ENCODE results near the gene IFITM1.
"Not testable (repeated sequence)": the region's sequence is repeated elsewhere in the genome, so short reads cannot be mapped to it uniquely, and the experiment has no call there.

IFITM1 gene

GRCh38 chr11:337711-338110 lies 23.9 kb downstream of the IFITM1 start:
- peaks cover 9% of the 10 kb centered on the region for H3K27me3 ChIP-seq (ENCODE audit: control insufficient read depth, insufficient read depth, low read length)

GRCh38 chr11:339963-340362 lies 26.1 kb downstream of the IFITM1 start:
- no peak overlapping the region for H3K4me2 ChIP-seq (ENCODE audit: low read length)
- H3K9me3 ChIP-seq (replicated peaks; ENCODE audit: low read length) = no peaks in the 10 kb centered on the region
- peaks cover 5% of the 10 kb centered on the region for H3K4me1 ChIP-seq (ENCODE audit: control insufficient read depth, insufficient read depth, low read length)
- peaks cover 10% of the 10 kb centered on the region for H3K27me3 ChIP-seq (ENCODE audit: control insufficient read depth, insufficient read depth, low read length)
- H3K36me3 ChIP-seq (ENCODE audit: insufficient read depth, low read length) = no peaks in the 10 kb centered on the region
- no peak overlapping the region for H3K9ac ChIP-seq (ENCODE audit: low read depth, low read length)
- no peak overlapping the region for H3K4me3 ChIP-seq (ENCODE audit: low read length)

More at GRCh38 chr11:337711-338110, 23.9 kb downstream of the IFITM1 start:
- Histone ChIP-seq H3K4me2 (ENCODE audit: low read length) (no peak overlapping the region), H3K4me1 (ENCODE audit: control insufficient read depth, insufficient read depth, low read length) (peaks cover 9% of the 10 kb centered on the region), H3K9ac (ENCODE audit: low read depth, low read length) (no peak overlapping the region), H3K4me3 (ENCODE audit: low read length) (no peak overlapping the region), H3K36me3 (ENCODE audit: insufficient read depth, low read length) (no peaks in the 10 kb centered on the region), H3K9me3 (replicated peaks; ENCODE audit: low read length) (no peaks in the 10 kb centered on the region)

GRCh38 chr11:340539-341512 lies 27.0 kb downstream of the IFITM1 start:
- Histone ChIP-seq H3K4me1 (ENCODE audit: control insufficient read depth, insufficient read depth, low read length) (peaks cover under 1% of the 10 kb centered on the region), H3K4me3 (ENCODE audit: low read length) (no peak overlapping the region), H3K27me3 (ENCODE audit: control insufficient read depth, insufficient read depth, low read length) (peaks cover 15% of the 10 kb centered on the region), H3K9me3 (replicated peaks; ENCODE audit: low read length) (no peaks in the 10 kb centered on the region), H3K36me3 (ENCODE audit: insufficient read depth, low read length) (no peaks in the 10 kb centered on the region), H3K9ac (ENCODE audit: low read depth, low read length) (no peak overlapping the region), H3K4me2 (ENCODE audit: low read length) (no peak overlapping the region)

- Histone ChIP-seq H3K4me1 (ENCODE audit: control insufficient read depth, insufficient read depth, low read length) (no peaks in the 10 kb centered on the region), H3K27me3 (ENCODE audit: control insufficient read depth, insufficient read depth, low read length) (peaks cover 23% of the 10 kb centered on the region), H3K9me3 (replicated peaks; ENCODE audit: low read length) (no peaks in the 10 kb centered on the region), H3K4me3 (ENCODE audit: low read length) (no peak overlapping the region), H3K9ac (ENCODE audit: low read depth, low read length) (no peak overlapping the region), H3K4me2 (ENCODE audit: low read length) (no peak overlapping the region), H3K36me3 (ENCODE audit: insufficient read depth, low read length) (no peaks in the 10 kb centered on the region)
Measured at GRCh38 chr11:342328-342727, 28.5 kb downstream of the IFITM1 start.

- no peak overlapping the region for H3K4me3 ChIP-seq (ENCODE audit: low read length)
- H3K4me1 ChIP-seq (ENCODE audit: control insufficient read depth, insufficient read depth, low read length) = no peaks in the 10 kb centered on the region
- no peak overlapping the region for H3K9ac ChIP-seq (ENCODE audit: low read depth, low read length)
- peaks cover 17% of the 10 kb centered on the region for H3K27me3 ChIP-seq (ENCODE audit: control insufficient read depth, insufficient read depth, low read length)
- H3K4me2 ChIP-seq (ENCODE audit: low read length) = no peak overlapping the region
- H3K9me3 ChIP-seq (replicated peaks; ENCODE audit: low read length) = no peaks in the 10 kb centered on the region
- H3K36me3 ChIP-seq (ENCODE audit: insufficient read depth, low read length) = no peaks in the 10 kb centered on the region
Measured at GRCh38 chr11:344836-345578, 31.2 kb downstream of the IFITM1 start.

- H3K9me3 ChIP-seq (replicated peaks; ENCODE audit: low read length) = no peaks in the 10 kb centered on the region
Measured at GRCh38 chr11:346529-346928, 32.7 kb downstream of the IFITM1 start.

GRCh38 chr11:349270-349954 lies 35.6 kb downstream of the IFITM1 start:
- peaks cover 14% of the 10 kb centered on the region for H3K4me1 ChIP-seq (ENCODE audit: control insufficient read depth, insufficient read depth, low read length)
- H3K27me3 ChIP-seq (ENCODE audit: control insufficient read depth, insufficient read depth, low read length) = peaks cover 17% of the 10 kb centered on the region
- H3K9me3 ChIP-seq (replicated peaks; ENCODE audit: low read length); H3K4me2 ChIP-seq (ENCODE audit: low read length); H3K36me3 ChIP-seq (ENCODE audit: insufficient read depth, low read length); H3K4me3 ChIP-seq (ENCODE audit: low read length); H3K9ac ChIP-seq (ENCODE audit: low read depth, low read length): not testable (repeated sequence)

More at GRCh38 chr11:346529-346928, 32.7 kb downstream of the IFITM1 start:
- Histone ChIP-seq H3K9ac (ENCODE audit: low read depth, low read length) (no peak overlapping the region), H3K4me1 (ENCODE audit: control insufficient read depth, insufficient read depth, low read length) (peaks cover 4% of the 10 kb centered on the region), H3K36me3 (ENCODE audit: insufficient read depth, low read length) (no peaks in the 10 kb centered on the region), H3K4me3 (ENCODE audit: low read length) (no peak overlapping the region), H3K4me2 (ENCODE audit: low read length) (no peak overlapping the region), H3K27me3 (ENCODE audit: control insufficient read depth, insufficient read depth, low read length) (peaks cover 17% of the 10 kb centered on the region)

GRCh38 chr11:350033-350722 lies 36.3 kb downstream of the IFITM1 start:
- Histone ChIP-seq H3K4me1 (ENCODE audit: control insufficient read depth, insufficient read depth, low read length) (peaks cover 21% of the 10 kb centered on the region), H3K27me3 (ENCODE audit: control insufficient read depth, insufficient read depth, low read length) (peaks cover 14% of the 10 kb centered on the region)
- not testable (repeated sequence) for H3K9ac ChIP-seq (ENCODE audit: low read depth, low read length); H3K4me3 ChIP-seq (ENCODE audit: low read length); H3K9me3 ChIP-seq (replicated peaks; ENCODE audit: low read length); H3K4me2 ChIP-seq (ENCODE audit: low read length); H3K36me3 ChIP-seq (ENCODE audit: insufficient read depth, low read length)

- no peak overlapping the region for H3K4me3 ChIP-seq (ENCODE audit: low read length)
- peaks cover 27% of the 10 kb centered on the region for H3K4me1 ChIP-seq (ENCODE audit: control insufficient read depth, insufficient read depth, low read length)
- H3K36me3 ChIP-seq (ENCODE audit: insufficient read depth, low read length) = no peaks in the 10 kb centered on the region
- no peaks in the 10 kb centered on the region for H3K9me3 ChIP-seq (replicated peaks; ENCODE audit: low read length)
- no peak overlapping the region for H3K9ac ChIP-seq (ENCODE audit: low read depth, low read length)
- no peak overlapping the region for H3K4me2 ChIP-seq (ENCODE audit: low read length)
- H3K27me3 ChIP-seq (ENCODE audit: control insufficient read depth, insufficient read depth, low read length) = peaks cover 12% of the 10 kb centered on the region
Measured at GRCh38 chr11:350723-351255, 36.9 kb downstream of the IFITM1 start.

- no peaks in the 10 kb centered on the region for H3K9me3 ChIP-seq (replicated peaks; ENCODE audit: low read length)
- peaks cover 5% of the 10 kb centered on the region for H3K27me3 ChIP-seq (ENCODE audit: control insufficient read depth, insufficient read depth, low read length)
- no peak overlapping the region for H3K4me3 ChIP-seq (ENCODE audit: low read length)
- peaks cover 28% of the 10 kb centered on the region for H3K4me1 ChIP-seq (ENCODE audit: control insufficient read depth, insufficient read depth, low read length)
- H3K4me2 ChIP-seq (ENCODE audit: low read length) = no peak overlapping the region
- H3K36me3 ChIP-seq (ENCODE audit: insufficient read depth, low read length) = no peaks in the 10 kb centered on the region
- no peak overlapping the region for H3K9ac ChIP-seq (ENCODE audit: low read depth, low read length)
Measured at GRCh38 chr11:351411-351810, 37.6 kb downstream of the IFITM1 start.
